A673 (cell line): Measurements from ENCODE around the gene MATN4. TPM values are rescaled to one million over a fixed set of nuclear protein-coding genes. Genes with fewer than 3 reads are reported as not detected.

Experiments
- BruUV-seq: library from RNA; stranded (reverse); fragments of 400-500 nt; replicated peaks from 2 replicates; lab custom pipeline; 2021; lab: Mats Ljungman, UMichigan
- CTCF ChIA-PET: fragments of 300-600 bp; sonication (Branson Sonifier 250); formaldehyde crosslinking; loops from one replicate; lab custom pipeline; 2022; ENCODE audit warnings: antibody characterized with exemption; lab: Charles Lee
- POLR2A ChIA-PET: fragments of 300-600 bp; sonication (Branson Sonifier 250); formaldehyde crosslinking; loops from one replicate; lab custom pipeline; 2022; ENCODE audit warnings: antibody characterized with exemption; ENCODE audit not compliant: low non-redundant PET; lab: Charles Lee
- DNase-seq: peaks from one replicate; pipeline ENCODE4 v3.0.0-alpha.2; 2015; ENCODE audit warnings: low spot score
- H3K27ac ChIP-seq: fragments of 200-600 bp; sonication (generic); 2 replicates; pipeline ENCODE4 v1.5.1; 2016; ENCODE audit warnings: mixed run types, low read depth, mild to moderate bottlenecking, mixed read lengths, antibody characterized with exemption, low read length; ENCODE audit not compliant: poor library complexity, severe bottlenecking
- H3K27me3 ChIP-seq: fragments of 200-600 bp; sonication (generic); replicated peaks from 2 replicates; pipeline ENCODE4 v1.6.1; 2017; ENCODE audit warnings: mixed run types, low read depth, mild to moderate bottlenecking, mixed read lengths, antibody characterized with exemption, low read length; ENCODE audit not compliant: insufficient read depth, poor library complexity
- H3K36me3 ChIP-seq: fragments of 200-600 bp; sonication (generic); 2 replicates; pipeline ENCODE4 v1.6.1; 2016; ENCODE audit warnings: mixed run types, mild to moderate bottlenecking, mixed read lengths, antibody characterized with exemption, low read length; ENCODE audit not compliant: insufficient read depth, poor library complexity, severe bottlenecking
- H3K4me1 ChIP-seq: fragments of 200-600 bp; sonication (generic); 2 replicates; pipeline ENCODE4 v1.6.1; 2017; ENCODE audit warnings: mixed run types, mild to moderate bottlenecking, mixed read lengths, antibody characterized with exemption, low read length; ENCODE audit not compliant: insufficient read depth, poor library complexity, severe bottlenecking
- H3K4me3 ChIP-seq: fragments of 200-600 bp; sonication (generic); 2 replicates; pipeline ENCODE4 v1.5.1; 2016; ENCODE audit warnings: low read depth, mixed run types, mild to moderate bottlenecking, mixed read lengths, low read length; ENCODE audit not compliant: poor library complexity, severe bottlenecking
- H3K9me3 ChIP-seq: fragments of 200-600 bp; sonication (generic); 2 replicates; pipeline ENCODE4 v1.6.1; 2016; ENCODE audit warnings: mixed run types, low read depth, mild to moderate bottlenecking, mixed read lengths, antibody characterized with exemption, low read length; ENCODE audit not compliant: poor library complexity, severe bottlenecking
- EZH2 ChIP-seq: fragments of 200-600 bp; sonication (generic); IDR thresholded peaks from 2 replicates; pipeline ENCODE4 v1.6.1; 2017; ENCODE audit warnings: borderline replicate concordance, low read depth, mild to moderate bottlenecking, mixed read lengths, antibody characterized with exemption, low read length; ENCODE audit not compliant: poor library complexity, severe bottlenecking
- intact Hi-C: fragments of 100-400 bp; cut with micrococcal nuclease; formaldehyde crosslinking; loops from one replicate; pipeline ENCODE4 v1.10.0; 2022; ENCODE audit not compliant: unreplicated experiment
- total RNA-seq: library from RNA; stranded (reverse); gene quantifications from 2 replicates; pipeline ENCODE4 v1.2.3, GENCODE V29; 2021
- TF ChIP-seq, protein P1 (sequence below): fragments of 300-800, 200-600 bp; sonication (generic); conservative IDR thresholded peaks from 2 replicates; pipeline ENCODE4 v1.5.1; 2017; ENCODE audit warnings: low read depth, mild to moderate bottlenecking, antibody characterized with exemption, low read length, moderate library complexity, mixed read lengths

Gene MATN4
- total RNA-seq, 1 experiment from 2014 or later, result 0.28 TPM

- BruUV-seq, result no TSS peak
- no peak for TF ChIP-seq EZH2
- TF ChIP-seq, protein P1, sequence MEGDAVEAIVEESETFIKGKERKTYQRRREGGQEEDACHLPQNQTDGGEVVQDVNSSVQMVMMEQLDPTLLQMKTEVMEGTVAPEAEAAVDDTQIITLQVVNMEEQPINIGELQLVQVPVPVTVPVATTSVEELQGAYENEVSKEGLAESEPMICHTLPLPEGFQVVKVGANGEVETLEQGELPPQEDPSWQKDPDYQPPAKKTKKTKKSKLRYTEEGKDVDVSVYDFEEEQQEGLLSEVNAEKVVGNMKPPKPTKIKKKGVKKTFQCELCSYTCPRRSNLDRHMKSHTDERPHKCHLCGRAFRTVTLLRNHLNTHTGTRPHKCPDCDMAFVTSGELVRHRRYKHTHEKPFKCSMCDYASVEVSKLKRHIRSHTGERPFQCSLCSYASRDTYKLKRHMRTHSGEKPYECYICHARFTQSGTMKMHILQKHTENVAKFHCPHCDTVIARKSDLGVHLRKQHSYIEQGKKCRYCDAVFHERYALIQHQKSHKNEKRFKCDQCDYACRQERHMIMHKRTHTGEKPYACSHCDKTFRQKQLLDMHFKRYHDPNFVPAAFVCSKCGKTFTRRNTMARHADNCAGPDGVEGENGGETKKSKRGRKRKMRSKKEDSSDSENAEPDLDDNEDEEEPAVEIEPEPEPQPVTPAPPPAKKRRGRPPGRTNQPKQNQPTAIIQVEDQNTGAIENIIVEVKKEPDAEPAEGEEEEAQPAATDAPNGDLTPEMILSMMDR, result no peak
- CTCF ChIA-PET, result interaction anchor here (0.6 kb wide), 1 partner anchor 159 kb away, joined by 4 read pairs; no protein-coding TSS in a partner anchor
- Histone ChIP-seq H3K4me3 (no peak within 1 kb of the TSS), H3K4me1 (no peaks in the 10 kb centered on the region), H3K36me3 (no peaks in the 10 kb centered on the region), H3K27ac (no peak within 1 kb of the TSS), H3K9me3 (no peaks in the 10 kb centered on the region), H3K27me3 (peaks cover 20% of the 10 kb centered on the region)
- DNase-seq, result peak; percentile 20
- POLR2A ChIA-PET, result no interaction called here
- intact Hi-C loops, result no loop called here
These were observed 53.5 kb downstream of the MATN4 start, which contains the start of gene SLPI for GRCh38 chr20:45254383-45255262. TSS of gene SLPI (minus strand) at chr20:45254564. CDS start at chr20:45254543, 21 bp downstream.

DNA sequence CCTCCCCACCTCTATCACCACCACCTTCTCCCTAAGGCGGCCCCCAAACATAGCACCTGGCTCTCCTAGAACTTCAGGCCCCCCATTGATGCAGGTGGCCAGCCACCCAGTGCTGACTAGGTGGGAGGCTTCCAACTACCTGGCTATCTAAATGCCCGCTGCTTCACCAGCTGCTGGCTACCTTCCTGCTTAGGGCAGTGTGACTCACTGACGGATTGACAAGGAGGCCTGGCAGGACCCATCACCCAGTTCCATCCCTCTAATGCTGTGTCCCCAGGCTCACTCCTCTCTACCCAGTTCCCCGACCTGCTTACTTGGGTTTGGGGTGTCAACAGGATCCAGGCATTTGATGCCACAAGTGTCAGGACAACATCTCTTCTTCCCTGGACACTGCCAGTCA lies 54.8 kb downstream of the MATN4 start:
- intact Hi-C loops, result no loop called here
- ChIA-PET POLR2A (no interaction called here), CTCF (no interaction called here)
- no peaks in the 10 kb centered on the region for H3K9me3 ChIP-seq
- no peak overlapping the region for H3K27ac ChIP-seq
- no peak for TF ChIP-seq EZH2
- TF ChIP-seq, protein P1, result no peak
- no peaks in the 10 kb centered on the region for H3K4me1 ChIP-seq
- H3K27me3 ChIP-seq, result peaks cover 26% of the 10 kb centered on the region
- no peaks in the 10 kb centered on the region for H3K36me3 ChIP-seq
- no peak overlapping the region for H3K4me3 ChIP-seq
- no TSS peak for BruUV-seq
- DNase-seq, result no peak

- H3K27me3 ChIP-seq, result peaks cover 39% of the 10 kb centered on the region
- no peaks in the 10 kb centered on the region for H3K36me3 ChIP-seq
- CTCF ChIA-PET, result no interaction called here
- no peak overlapping the region for H3K27ac ChIP-seq
- no peak for DNase-seq
- intact Hi-C loops, result no loop called here
- no peak overlapping the region for H3K4me3 ChIP-seq
- BruUV-seq, result no TSS peak
- POLR2A ChIA-PET, result no interaction called here
- no peaks in the 10 kb centered on the region for H3K4me1 ChIP-seq
- TF ChIP-seq, protein P1, result no peak
- no peak for TF ChIP-seq EZH2
- no peaks in the 10 kb centered on the region for H3K9me3 ChIP-seq
These were observed 56.1 kb downstream of the MATN4 start for GRCh38 chr20:45251884-45252560.
